NCI-H1930 (cell line): ENCODE measurements around the gene PLCD4.

Experiments
- DNase-seq, 2 experiments: peaks; one replicate each; lab custom pipeline; 2025; lab: John Stamatoyannopoulos, UW

Gene PLCD4

GRCh38 chr2:218664653-218665052 lies 57.0 kb downstream of the PLCD4 start:
- DNase-seq, result no peak

- no peak for DNase-seq
Observed at GRCh38 chr2:218671097-218671653, 63.5 kb downstream of the PLCD4 start.

GRCh38 chr2:218671654-218672566 lies 64.2 kb downstream of the PLCD4 start, which contains the start of the genes RNF25 and STK36:
RNF25 (minus strand) TSS chr2:218672002; CDS start chr2:218671970, 32 bp downstream.
STK36 (plus strand) TSS chr2:218672086; CDS start chr2:218672830, 744 bp downstream.
- peak; percentile 78 to 85 for DNase-seq

GRCh38 chr2:218679119-218679518 lies 71.4 kb downstream of the PLCD4 start:
- DNase-seq, result no peak

- no peak for DNase-seq
Observed at GRCh38 chr2:218680061-218680460, 72.4 kb downstream of the PLCD4 start.
